ENCODE results near the gene ARFGEF2. TPM values are rescaled to one million over a fixed set of nuclear protein-coding genes. Genes with fewer than 3 reads are reported as not detected.

Gene ARFGEF2
- total and polyA plus RNA-seq, 10 of the 15 experiments (the other 5 are each of a cell fraction or from before 2014, with no cell fraction given): 5.2 to 24.1 (median 17.7) TPM

- Histone ChIP-seq H3K9me3 (replicated peaks; ENCODE audit: control insufficient read depth, insufficient read depth, low read length) (no peaks in the 10 kb centered on the region), H3K27ac (ENCODE audit: control insufficient read depth, insufficient read depth) (no peak overlapping the region), H2AFZ (ENCODE audit: control insufficient read depth, low read depth, low read length) (no peak overlapping the region), H3K4me3 (no peak overlapping the region), H3K4me2 (ENCODE audit: control insufficient read depth, insufficient read depth) (no peak overlapping the region), H4K20me1 (ENCODE audit: control insufficient read depth, insufficient read depth) (no peaks in the 10 kb centered on the region), H3K36me3 (ENCODE audit: control insufficient read depth in 2 of 2, insufficient read depth in 2 of 2, low read length in 1 of 2) (peaks cover 9 to 20% of the 10 kb centered on the region in 2 experiments), H3K27me3 (replicated peaks in 1 of 2; ENCODE audit: control insufficient read depth in 2 of 2, insufficient read depth in 2 of 2, low read length in 1 of 2) (no peaks in the 10 kb centered on the region), H3K4me1 (ENCODE audit: control insufficient read depth, insufficient read depth, low read length) (no peaks in the 10 kb centered on the region), H3K79me2 (ENCODE audit: control insufficient read depth, insufficient read depth, low read length) (no peaks in the 10 kb centered on the region), H3K9ac (ENCODE audit: control insufficient read depth, insufficient read depth, low read length) (no peak overlapping the region)
- 100% methylated on average over 1 of the region's 1 CpG for whole genome bisulfite sequencing (ENCODE audit: insufficient coverage, insufficient replicate concordance, low lambda C conversion rate, missing lambda C conversion rate)
- in situ Hi-C loops (cut with MboI): no loop called here
- ChIA-PET SMC1A (ENCODE audit: uncharacterized antibody, unreplicated experiment) (interaction anchor here (1.1 to 1.5 kb wide), 5 partner anchors 27 to 188 kb away, joined by 3 to 7 read pairs (median 5); no protein-coding TSS in a partner anchor), RAD21 (ENCODE audit: unreplicated experiment) (interaction anchor here (1.4 to 1.6 kb wide), 2 partner anchors 8 to 190 kb away, joined by 3 read pairs; partner anchors contain the start of gene DDX27), POLR2A (interaction anchor here (0.7 kb wide), 1 partner anchor 1077 kb away, joined by 3 read pairs; no protein-coding TSS in a partner anchor), CTCF (interaction anchor here (0.6 to 2.1 kb wide), 18 partner anchors 9 to 209 kb away, joined by 3 to 7 read pairs (median 3); partner anchors contain the start of genes CSE1L and DDX27)
- BruUV-seq (replicated peaks): no TSS peak
- intact Hi-C loops (cut with micrococcal nuclease; ENCODE audit: unreplicated experiment): no loop called here
- FAIRE-seq (no peak), ATAC-seq (no peak), DNase-seq (ENCODE audit: low read depth, low spot score) (no peak)
- TF ChIP-seq YY1 (IDR thresholded peaks at IDR 0.05; ENCODE audit: low read depth, low read length): no peak
- no peak for TF ChIP-seq FOXM1 (IDR thresholded peaks at IDR 0.05; ENCODE audit: low read depth, low read length)
- no peak for TF ChIP-seq NFYB (IDR thresholded peaks at IDR 0.05; ENCODE audit: insufficient read depth, low read depth, low read length)
- no peak for TF ChIP-seq CEBPB (IDR thresholded peaks at IDR 0.05; ENCODE audit: borderline replicate concordance in 1 of 2, low read depth in 2 of 2, low read length in 2 of 2)
- TF ChIP-seq PAX8 (IDR thresholded peaks at IDR 0.05): no peak
These were observed 107.7 kb downstream of the ARFGEF2 start for GRCh38 chr20:49029203-49029602.

GRCh38 chr20:49030954-49031619, 109.6 kb downstream of the ARFGEF2 start:
- WGBS (ENCODE audit: insufficient coverage, insufficient replicate concordance, low lambda C conversion rate, missing lambda C conversion rate): 95% methylated on average over 6 of the region's 6 CpGs
- ATAC-seq (no peak), FAIRE-seq (no peak), DNase-seq (ENCODE audit: low read depth, low spot score) (no peak)
- no peaks in the 10 kb centered on the region for H3K27me3 ChIP-seq (replicated peaks in 1 of 2; ENCODE audit: control insufficient read depth in 2 of 2, insufficient read depth in 2 of 2, low read length in 1 of 2)
- no peaks in the 10 kb centered on the region for H3K79me2 ChIP-seq (ENCODE audit: control insufficient read depth, insufficient read depth, low read length)
- no peak overlapping the region for H3K9ac ChIP-seq (ENCODE audit: control insufficient read depth, insufficient read depth, low read length)
- in situ Hi-C loops (cut with MboI) (no loop called here), intact Hi-C loops (cut with micrococcal nuclease; ENCODE audit: unreplicated experiment) (no loop called here)
- ChIA-PET SMC1A (ENCODE audit: uncharacterized antibody, unreplicated experiment) (no interaction called here), RAD21 (ENCODE audit: unreplicated experiment) (no interaction called here), POLR2A (interaction anchor here (0.7 kb wide), 1 partner anchor 42 kb away, joined by 3 read pairs; no protein-coding TSS in a partner anchor), CTCF (interaction anchor here (1.3 kb wide), 1 partner anchor 18 kb away, joined by 3 read pairs; no protein-coding TSS in a partner anchor)
- peaks cover 9 to 20% of the 10 kb centered on the region in 2 experiments for H3K36me3 ChIP-seq (ENCODE audit: control insufficient read depth in 2 of 2, insufficient read depth in 2 of 2, low read length in 1 of 2)
- no peak overlapping the region for H3K4me3 ChIP-seq
- H3K4me2 ChIP-seq (ENCODE audit: control insufficient read depth, insufficient read depth): no peak overlapping the region
- no peaks in the 10 kb centered on the region for H3K4me1 ChIP-seq (ENCODE audit: control insufficient read depth, insufficient read depth, low read length)
- no peaks in the 10 kb centered on the region for H3K9me3 ChIP-seq (replicated peaks; ENCODE audit: control insufficient read depth, insufficient read depth, low read length)
- no TSS peak for BruUV-seq (replicated peaks)
- H2AFZ ChIP-seq (ENCODE audit: control insufficient read depth, low read depth, low read length): no peak overlapping the region
- no peak overlapping the region for H3K27ac ChIP-seq (ENCODE audit: control insufficient read depth, insufficient read depth)
- no peaks in the 10 kb centered on the region for H4K20me1 ChIP-seq (ENCODE audit: control insufficient read depth, insufficient read depth)
- no peak for TF ChIP-seq IKZF1 (conservative IDR thresholded peaks at IDR 0.05)
- no peak for TF ChIP-seq KLF5 (IDR thresholded peaks at IDR 0.05; ENCODE audit: partially characterized antibody)
- TF ChIP-seq POLR2AphosphoS2 (IDR thresholded peaks at IDR 0.05; ENCODE audit: low read depth, low read length): no peak
- TF ChIP-seq POLR2AphosphoS5 (IDR thresholded peaks at IDR 0.05; ENCODE audit: low read length): no peak
- TF ChIP-seq ATF3 (IDR thresholded peaks at IDR 0.05; ENCODE audit: borderline replicate concordance, extremely low read depth, low read depth, low read length): no peak
- TF ChIP-seq MEF2A (IDR thresholded peaks at IDR 0.05; ENCODE audit: insufficient read depth, low read depth, low read length): no peak
- no peak for TF ChIP-seq SPI1 (IDR thresholded peaks at IDR 0.05; ENCODE audit: borderline replicate concordance, insufficient read depth, low read depth, low read length)
- TF ChIP-seq ESRRA (IDR thresholded peaks at IDR 0.05; ENCODE audit: low read length): no peak
- no peak for TF ChIP-seq NKRF (conservative IDR thresholded peaks at IDR 0.05)
- no peak for TF ChIP-seq TBL1XR1 (IDR thresholded peaks at IDR 0.05; ENCODE audit: low read depth, low read length)
